ENCODE results near the gene HJV.

- TF ChIP-seq POLR2A (IDR thresholded peaks at IDR 0.05; ENCODE audit: low read depth, low read length) (no peak), CTCF (conservative IDR thresholded peaks at IDR 0.05; ENCODE audit: low read depth, low read length) (no peak)
Observed at GRCh38 chr1:146020058-146021049, 1.2 kb downstream of the HJV start.

All from IMR-90 (cell line).